GM23248 (cell line): ENCODE data around the gene UBASH3B.

Source experiments
- EZH2 ChIP-seq: fragments of 200-600 bp; sonication (generic); IDR thresholded peaks from 2 replicates; pipeline ENCODE4 v1.6.1; 2018; ENCODE audit warnings: antibody characterized with exemption, mild to moderate bottlenecking; ENCODE audit not compliant: insufficient read depth, poor library complexity, severe bottlenecking
- EZH2phosphoT487 ChIP-seq: fragments of 200-600 bp; sonication (generic); IDR thresholded peaks from 2 replicates; pipeline ENCODE4 v1.6.1; 2018; ENCODE audit warnings: antibody characterized with exemption, moderate library complexity, mild to moderate bottlenecking, low read depth; ENCODE audit not compliant: insufficient read depth

GRCh38 chr11:122697636-122698167, 42.2 kb downstream of the UBASH3B start:
- no peak for TF ChIP-seq EZH2
- no peak for TF ChIP-seq EZH2phosphoT487
